Measurements from ENCODE around the gene CES1. TPM values are rescaled to one million over a fixed set of nuclear protein-coding genes. Genes with fewer than 3 reads are reported as not detected.

Gene CES1
- total and polyA plus RNA-seq, 2 of the 8 experiments (the other 6 are each of a cell fraction or from before 2014, with no cell fraction given) = 0.91 to 1.2 TPM

DNA sequence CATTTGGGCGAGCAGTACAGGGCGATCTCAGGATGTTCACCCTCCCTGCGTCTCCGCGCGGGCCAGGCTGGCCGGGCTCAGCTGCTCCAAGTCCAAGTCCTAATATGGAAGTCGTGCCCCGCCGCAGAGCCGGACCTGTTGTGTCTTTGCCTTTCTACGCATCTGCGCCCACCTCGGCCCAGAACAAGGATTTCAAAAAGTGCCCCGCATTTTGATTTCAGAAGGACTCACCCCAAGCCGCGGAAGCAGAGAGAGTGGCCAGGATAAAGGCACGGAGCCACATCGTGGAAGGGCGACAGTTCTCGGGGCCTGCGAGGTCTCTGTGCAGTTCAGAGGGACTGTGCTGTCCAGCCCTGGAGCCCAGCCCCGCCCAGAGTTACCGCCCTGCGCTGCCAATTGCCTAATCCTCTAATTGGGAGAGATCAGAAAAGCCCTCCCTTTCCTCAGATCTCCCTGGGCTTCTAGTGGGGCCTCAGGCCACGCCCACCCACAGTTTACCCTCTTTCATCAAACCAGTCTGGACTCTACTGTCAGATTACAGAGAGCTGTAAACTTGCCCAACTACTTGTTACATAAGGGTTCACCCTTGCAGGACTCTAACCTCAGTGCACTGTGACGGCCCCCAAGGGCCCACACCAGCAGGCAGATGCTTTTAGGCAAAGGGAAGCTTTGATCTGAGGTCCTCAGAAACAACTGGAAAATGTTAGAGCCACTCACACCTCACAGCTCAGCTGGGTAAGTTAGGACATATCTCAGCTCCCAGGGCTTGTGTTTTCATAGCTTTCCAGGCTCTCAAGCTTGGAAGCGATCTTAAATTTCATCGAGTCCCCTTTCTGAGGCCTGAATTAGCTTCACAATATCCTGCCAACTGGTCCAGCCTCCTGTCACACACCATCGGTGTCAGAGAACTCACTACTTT, at the start of gene CES1 (continued):
- TF ChIP-seq, protein P1, sequence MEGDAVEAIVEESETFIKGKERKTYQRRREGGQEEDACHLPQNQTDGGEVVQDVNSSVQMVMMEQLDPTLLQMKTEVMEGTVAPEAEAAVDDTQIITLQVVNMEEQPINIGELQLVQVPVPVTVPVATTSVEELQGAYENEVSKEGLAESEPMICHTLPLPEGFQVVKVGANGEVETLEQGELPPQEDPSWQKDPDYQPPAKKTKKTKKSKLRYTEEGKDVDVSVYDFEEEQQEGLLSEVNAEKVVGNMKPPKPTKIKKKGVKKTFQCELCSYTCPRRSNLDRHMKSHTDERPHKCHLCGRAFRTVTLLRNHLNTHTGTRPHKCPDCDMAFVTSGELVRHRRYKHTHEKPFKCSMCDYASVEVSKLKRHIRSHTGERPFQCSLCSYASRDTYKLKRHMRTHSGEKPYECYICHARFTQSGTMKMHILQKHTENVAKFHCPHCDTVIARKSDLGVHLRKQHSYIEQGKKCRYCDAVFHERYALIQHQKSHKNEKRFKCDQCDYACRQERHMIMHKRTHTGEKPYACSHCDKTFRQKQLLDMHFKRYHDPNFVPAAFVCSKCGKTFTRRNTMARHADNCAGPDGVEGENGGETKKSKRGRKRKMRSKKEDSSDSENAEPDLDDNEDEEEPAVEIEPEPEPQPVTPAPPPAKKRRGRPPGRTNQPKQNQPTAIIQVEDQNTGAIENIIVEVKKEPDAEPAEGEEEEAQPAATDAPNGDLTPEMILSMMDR (IDR thresholded peaks at IDR 0.05; ENCODE audit: control extremely low read depth in 1 of 3, insufficient read depth in 1 of 3, low read depth in 1 of 3, low read length in 3 of 3) = no peak
- TF ChIP-seq CTBP2 (IDR thresholded peaks at IDR 0.05; ENCODE audit: borderline replicate concordance, insufficient read depth, insufficient read length, low read length) (no peak), RFX5 (IDR thresholded peaks at IDR 0.05; ENCODE audit: borderline replicate concordance, low read depth, low read length) (no peak), PHF8 (conservative IDR thresholded peaks at IDR 0.05; ENCODE audit: low read depth, low read length) (no peak), SRF (IDR thresholded peaks at IDR 0.05; ENCODE audit: low read depth, low read length) (no peak)

All from H1 (cell line).